Measurements from ENCODE around the gene PDIA5. TPM values are rescaled to one million over a fixed set of nuclear protein-coding genes. Genes with fewer than 3 reads are reported as not detected.

PDIA5 gene
- total and polyA plus RNA-seq, 2 of the 4 experiments (the other 2 are of a cell fraction) = 19.4 to 42.0 TPM

- H2BK120ac ChIP-seq (ENCODE audit: low read depth, low read length) = no peak overlapping the region
- no peaks in the 10 kb centered on the region for H3K36me3 ChIP-seq (ENCODE audit: control insufficient read depth, insufficient read depth, low read length)
- BruUV-seq (replicated peaks) = no TSS peak
- H4K91ac ChIP-seq (ENCODE audit: insufficient read depth, low read depth, low read length) = no peak overlapping the region
- ATAC-seq (ENCODE audit: low read depth) = no peak
- dilution Hi-C loops (cut with HindIII; ENCODE audit: low sequenced_read_pairs, unreplicated experiment) (no loop called here), intact Hi-C loops (cut with micrococcal nuclease) (no loop called here), in situ Hi-C loops (cut with MboI; ENCODE audit: low sequenced_read_pairs) (no loop called here)
- no peak overlapping the region for H4K5ac ChIP-seq (ENCODE audit: low read depth, low read length)
- H4K20me1 ChIP-seq (ENCODE audit: insufficient read depth, low read length) = peaks cover 12% of the 10 kb centered on the region
- no peak overlapping the region for H2BK15ac ChIP-seq (ENCODE audit: low read depth, low read length)
- no peak overlapping the region for H3K56ac ChIP-seq (ENCODE audit: extremely low read depth, insufficient read depth, low read length)
- H3K9me3 ChIP-seq (ENCODE audit: control insufficient read depth, insufficient read depth, low read length) = 0 out of 2 replicates have a peak, but pooled peaks cover 2% of the 10 kb centered on the region
- ChIA-PET CTCF (no interaction called here), POLR2A (ENCODE audit: unreplicated experiment) (no interaction called here)
- TF ChIP-seq RCOR1 (IDR thresholded peaks at IDR 0.05; ENCODE audit: insufficient replicate concordance, low read length) = no peak
- no peak for TF ChIP-seq RFX5 (IDR thresholded peaks at IDR 0.05; ENCODE audit: low read depth, low read length)
- TF ChIP-seq MAFK (IDR thresholded peaks at IDR 0.05; ENCODE audit: low read depth, low read length) = no peak
- no peak for TF ChIP-seq MAZ (IDR thresholded peaks at IDR 0.05; ENCODE audit: borderline replicate concordance, low read depth, low read length)
- no peak for TF ChIP-seq RAD21 (IDR thresholded peaks at IDR 0.05; ENCODE audit: low read length)
- TF ChIP-seq SMC3 (IDR thresholded peaks at IDR 0.05; ENCODE audit: low read depth, low read length) = no peak
- TF ChIP-seq POLR2A (IDR thresholded peaks at IDR 0.05; ENCODE audit: low read depth, low read length) = no peak
- TF ChIP-seq BHLHE40 (IDR thresholded peaks at IDR 0.05; ENCODE audit: low read depth, low read length) = no peak
- TF ChIP-seq CTCF (conservative IDR thresholded peaks at IDR 0.05; ENCODE audit: low read depth, low read length) = no peak
- TF ChIP-seq ELK1 (IDR thresholded peaks at IDR 0.05; ENCODE audit: borderline replicate concordance, low read depth, low read length) = no peak
- no peak for TF ChIP-seq CEBPB (IDR thresholded peaks at IDR 0.05; ENCODE audit: low read depth, low read length)
- TF ChIP-seq MXI1 (IDR thresholded peaks at IDR 0.05; ENCODE audit: borderline replicate concordance, low read depth, low read length) = no peak
- TF ChIP-seq NFE2L2 (IDR thresholded peaks at IDR 0.05; ENCODE audit: low read depth, low read length) = no peak
- TF ChIP-seq USF2 (IDR thresholded peaks at IDR 0.05; ENCODE audit: low read depth, low read length) = no peak
- no peak for TF ChIP-seq CHD1 (IDR thresholded peaks at IDR 0.05; ENCODE audit: low read depth, low read length)
- no peak for TF ChIP-seq FOS (IDR thresholded peaks at IDR 0.05; ENCODE audit: low read depth, low read length)
- no peak overlapping the region for H3K27ac ChIP-seq (ENCODE audit: insufficient read depth, low read length)
- WGBS, 2 experiments (ENCODE audit: extremely low coverage in 2 of 2, insufficient read length in 1 of 2) = no CpG with 5 or more reads among the region's 1 CpG
- H3K9me1 ChIP-seq (ENCODE audit: insufficient read depth, low read length) = peaks cover 8% of the 10 kb centered on the region
- no peak overlapping the region for H3K9ac ChIP-seq (ENCODE audit: low read depth, low read length)
- H3K14ac ChIP-seq (replicated peaks; ENCODE audit: low read depth, low read length) = no peak overlapping the region
- H3K4me2 ChIP-seq (ENCODE audit: low read depth, low read length) = no peak overlapping the region
- no peak overlapping the region for H3K4ac ChIP-seq (ENCODE audit: low read depth, low read length)
- H3K23ac ChIP-seq (ENCODE audit: low read depth, low read length) = no peak overlapping the region
- no peak overlapping the region for H3K18ac ChIP-seq (ENCODE audit: low read depth, low read length)
- peaks cover 20% of the 10 kb centered on the region for H3K27me3 ChIP-seq (ENCODE audit: control insufficient read depth, insufficient read depth, low read length)
- no peak overlapping the region for H4K8ac ChIP-seq (ENCODE audit: low read depth in 2 of 2, low read length in 2 of 2)
- no peak overlapping the region for H2AFZ ChIP-seq (replicated peaks; ENCODE audit: low read length, poor library complexity)
- DNase-seq = no peak
- no peak overlapping the region for H3K4me3 ChIP-seq (ENCODE audit: insufficient read depth, low read depth, low read length)
- no peak overlapping the region for H2BK20ac ChIP-seq (ENCODE audit: low read depth, low read length)
- H3K4me1 ChIP-seq (ENCODE audit: control insufficient read depth, insufficient read depth, low read length) = peaks cover 8% of the 10 kb centered on the region
- H2BK5ac ChIP-seq (ENCODE audit: low read depth, low read length, poor library complexity, severe bottlenecking) = no peak overlapping the region
- H2AK5ac ChIP-seq (ENCODE audit: low read depth, low read length) = no peak overlapping the region
- H2AK9ac ChIP-seq (replicated peaks; ENCODE audit: low read depth, low read length, poor library complexity) = no peak overlapping the region
- peaks cover 13 to 26% of the 10 kb centered on the region in 2 experiments; a peak in 3 of 4 replicates for H3K79me1 ChIP-seq (ENCODE audit: low read depth in 1 of 2, low read length in 2 of 2)
These were observed 1.9 kb upstream of the PDIA5 start for GRCh38 chr3:123064914-123065313.
